ENCODE results near the gene CD52.
A peak's percentile ranks its signal among the peaks of the same experiment; 100 is the strongest.

The CD52 gene

DNA sequence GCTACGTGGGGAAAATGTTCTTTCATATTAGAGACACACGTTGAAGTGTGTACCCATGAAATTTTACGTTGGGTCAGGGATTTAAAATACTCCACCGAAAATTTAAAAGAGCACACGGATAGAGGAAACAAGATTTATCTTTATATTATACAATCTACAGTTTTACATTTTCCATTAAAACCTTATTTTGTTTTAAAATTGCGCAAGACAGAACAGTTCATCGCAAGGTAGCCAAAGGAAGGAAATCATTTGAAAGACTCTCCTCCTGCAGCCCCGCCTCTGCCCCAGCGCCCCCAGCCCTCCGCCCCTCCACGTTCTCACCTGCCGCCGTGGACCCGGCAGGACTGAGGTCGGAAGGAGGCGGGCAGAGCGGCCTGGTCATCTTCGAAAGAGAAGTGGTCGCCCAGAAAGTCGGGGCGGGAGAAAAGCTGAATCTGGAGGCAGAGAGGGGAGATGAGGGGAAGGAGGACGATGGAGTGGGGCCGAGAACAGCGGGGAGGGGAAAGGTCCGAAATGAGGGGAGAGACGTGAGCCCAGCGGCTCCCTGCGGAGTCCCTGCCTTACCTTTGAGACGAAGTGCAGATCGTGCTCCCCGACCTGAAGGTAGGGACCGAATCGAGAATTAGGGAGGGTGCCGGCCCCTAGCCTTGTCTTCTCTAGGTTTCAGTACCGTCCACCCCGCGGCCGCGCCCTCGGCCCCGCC is 18.2 kb downstream of the CD52 start:
- no peak for DNase-seq

DNA sequence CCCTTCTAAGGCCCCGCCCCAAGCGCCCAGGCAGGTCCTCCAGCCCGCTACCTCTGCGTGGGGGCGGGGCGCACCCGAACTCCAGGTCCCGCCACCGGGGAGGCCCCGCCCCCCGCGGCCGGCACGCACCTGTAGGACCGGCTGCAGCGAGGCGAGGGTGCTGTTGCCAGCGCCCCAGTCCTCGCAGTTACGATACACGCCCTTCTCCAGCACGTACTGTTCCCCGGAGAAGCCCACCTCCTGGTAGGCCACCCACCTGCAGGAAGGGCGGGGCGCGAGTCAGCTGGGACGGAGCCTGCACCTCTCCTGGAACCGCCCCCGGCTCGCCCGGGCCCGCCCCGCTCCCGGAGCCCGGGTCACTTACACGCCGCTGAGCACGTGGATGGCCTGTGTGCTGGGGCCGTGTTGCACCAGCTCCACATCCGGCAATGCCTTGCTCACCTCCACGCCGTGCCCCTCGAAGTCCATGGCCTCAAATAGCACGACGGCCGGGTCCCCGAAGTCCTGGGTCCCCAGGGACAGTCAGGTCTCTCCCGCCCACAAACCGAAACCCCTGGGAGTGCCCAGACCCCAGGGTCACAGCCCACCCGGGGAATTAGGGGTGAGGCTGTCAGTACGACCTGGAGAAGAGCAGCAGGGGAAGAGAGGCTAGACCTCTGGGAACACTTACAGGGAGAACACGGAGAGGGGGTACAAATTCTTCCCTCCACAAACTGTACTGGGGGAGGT is 18.9 kb downstream of the CD52 start:
- peak; percentile 91 for DNase-seq

DNA sequence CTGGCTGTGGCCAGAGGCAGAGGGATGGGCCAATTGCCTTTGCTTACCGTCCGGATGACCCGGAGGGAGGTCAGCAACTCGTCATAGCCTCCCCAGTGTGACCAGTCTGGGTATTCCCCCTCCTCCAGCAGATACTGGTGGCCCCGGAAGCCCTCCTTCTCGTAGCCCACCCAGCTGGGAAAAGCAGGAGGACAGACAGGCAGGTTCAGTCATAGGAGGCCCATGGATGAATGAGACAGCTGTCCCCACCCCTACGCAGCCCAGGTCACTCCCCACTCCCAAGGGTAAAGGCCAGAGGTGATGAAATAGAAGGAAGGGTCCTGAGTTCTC is 19.4 kb downstream of the CD52 start:
- DNase-seq: no peak

DNA sequence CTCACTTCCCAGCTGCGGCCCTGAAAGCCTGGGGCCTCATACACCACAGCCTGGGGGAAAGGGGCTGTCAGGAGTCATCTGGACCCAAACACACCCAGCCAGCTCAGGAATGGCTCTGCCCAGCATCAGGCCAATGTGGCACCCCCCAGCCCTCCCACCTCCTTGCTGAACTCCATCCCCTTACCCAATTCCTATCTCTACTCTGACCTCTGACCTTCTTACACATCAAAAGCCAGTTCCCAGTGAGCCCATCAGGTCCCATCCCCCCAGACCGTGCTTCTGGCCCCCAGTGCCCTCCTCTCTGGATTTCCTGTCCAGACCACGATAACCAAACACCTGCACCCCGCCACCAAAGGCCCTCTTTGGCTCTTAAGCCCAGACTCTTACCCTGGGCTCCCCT is 19.9 kb downstream of the CD52 start:
- no peak for DNase-seq

DNA sequence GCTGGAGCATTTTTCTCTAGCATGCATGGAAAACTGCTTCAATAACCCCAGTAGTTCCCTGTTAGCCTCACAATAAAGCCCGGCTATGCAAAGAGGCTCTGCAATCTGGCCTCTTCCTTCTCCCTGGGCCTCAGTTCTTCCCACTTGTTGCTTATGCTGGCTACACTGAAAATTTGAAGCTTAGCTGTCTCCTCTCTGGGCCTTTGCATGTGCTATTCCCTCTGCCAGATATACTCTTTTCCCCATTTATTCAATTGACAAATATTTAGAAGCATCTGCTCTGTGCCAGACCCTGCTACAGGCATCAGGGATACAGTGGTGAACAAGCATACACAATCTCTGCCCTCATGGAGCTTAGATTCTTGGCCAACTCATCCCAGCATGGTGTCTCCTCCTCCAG is 20.9 kb downstream of the CD52 start:
- DNase-seq: no peak

DNA sequence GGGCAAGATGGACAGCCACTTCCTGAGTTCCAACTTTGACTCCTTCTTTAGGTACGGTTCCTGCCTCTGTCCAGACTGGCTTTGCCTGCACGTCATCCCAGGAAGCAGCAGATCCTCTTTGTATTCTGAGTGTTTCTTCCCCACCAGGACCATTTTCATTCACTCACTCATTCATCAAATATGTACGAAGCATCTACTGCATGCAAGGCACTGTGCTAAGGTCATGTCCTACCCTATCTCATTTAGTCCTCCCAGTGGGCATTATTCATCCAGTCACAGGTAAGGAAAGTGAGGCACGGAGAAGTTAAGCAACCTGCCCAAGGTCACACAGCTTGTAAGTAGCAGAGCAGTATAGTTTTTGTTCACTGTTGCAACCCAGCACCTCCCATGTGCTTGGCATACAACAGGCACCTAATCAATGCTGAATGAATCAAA is 22.3 kb downstream of the CD52 start:
- DNase-seq: no peak

DNA sequence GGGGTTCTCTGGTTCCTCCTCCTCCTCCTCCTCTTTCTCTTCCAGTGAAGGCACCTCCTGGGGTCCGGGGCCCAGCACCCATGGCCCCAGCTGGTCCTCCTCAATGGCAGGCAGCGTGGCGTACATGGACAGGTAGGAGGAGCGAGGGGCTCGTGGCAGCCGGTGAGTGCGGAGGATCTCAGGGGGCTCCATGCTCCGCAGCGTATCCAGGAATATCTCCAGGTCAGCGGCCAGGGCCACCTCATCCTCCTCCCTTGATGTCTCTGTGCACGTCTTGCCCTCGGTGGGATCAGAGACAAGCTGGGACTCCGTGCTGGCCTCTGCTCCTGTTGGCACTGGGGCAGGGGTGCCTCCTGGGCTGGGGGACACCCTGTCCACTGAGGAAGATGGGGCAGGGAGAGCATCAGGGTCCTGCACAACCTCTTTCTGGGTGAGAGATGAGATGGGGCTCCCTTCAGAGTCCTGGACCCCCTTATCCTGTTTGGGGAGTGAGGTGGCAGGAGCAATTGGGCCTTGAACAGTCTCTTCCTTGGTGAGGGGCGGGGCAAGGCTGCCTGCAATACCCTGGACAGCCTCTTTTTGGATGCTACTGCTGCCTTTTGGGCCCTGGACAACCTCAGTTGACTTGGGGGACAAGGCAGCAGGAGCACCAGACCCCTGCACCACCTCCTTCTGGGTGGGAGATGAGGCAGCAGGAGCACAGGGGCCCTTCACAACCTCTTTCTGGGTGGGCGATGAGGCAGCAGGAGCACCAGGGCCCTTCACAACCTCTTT is 26.6 kb downstream of the CD52 start:
- DNase-seq: no peak

DNA sequence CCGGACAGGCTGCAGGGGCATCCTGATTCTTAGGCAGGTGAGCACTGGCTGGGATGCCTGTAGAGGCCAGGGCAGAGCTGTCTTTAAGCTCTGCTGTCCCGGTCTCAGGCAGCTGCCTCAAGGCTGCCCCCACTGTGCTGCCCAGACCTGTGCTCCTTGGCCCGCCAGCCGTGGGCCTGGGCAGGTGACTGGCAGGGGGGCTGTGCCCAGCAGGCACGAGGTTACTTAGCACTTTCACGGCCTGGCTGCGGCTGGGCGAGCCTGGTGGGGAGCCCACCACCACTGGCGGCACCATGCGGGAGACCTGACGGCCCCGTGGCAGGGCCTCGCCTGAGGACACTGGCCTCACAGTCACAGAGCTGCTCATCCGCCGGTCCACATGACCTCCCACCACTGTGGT is 28.0 kb downstream of the CD52 start:
- DNase-seq: no peak

DNA sequence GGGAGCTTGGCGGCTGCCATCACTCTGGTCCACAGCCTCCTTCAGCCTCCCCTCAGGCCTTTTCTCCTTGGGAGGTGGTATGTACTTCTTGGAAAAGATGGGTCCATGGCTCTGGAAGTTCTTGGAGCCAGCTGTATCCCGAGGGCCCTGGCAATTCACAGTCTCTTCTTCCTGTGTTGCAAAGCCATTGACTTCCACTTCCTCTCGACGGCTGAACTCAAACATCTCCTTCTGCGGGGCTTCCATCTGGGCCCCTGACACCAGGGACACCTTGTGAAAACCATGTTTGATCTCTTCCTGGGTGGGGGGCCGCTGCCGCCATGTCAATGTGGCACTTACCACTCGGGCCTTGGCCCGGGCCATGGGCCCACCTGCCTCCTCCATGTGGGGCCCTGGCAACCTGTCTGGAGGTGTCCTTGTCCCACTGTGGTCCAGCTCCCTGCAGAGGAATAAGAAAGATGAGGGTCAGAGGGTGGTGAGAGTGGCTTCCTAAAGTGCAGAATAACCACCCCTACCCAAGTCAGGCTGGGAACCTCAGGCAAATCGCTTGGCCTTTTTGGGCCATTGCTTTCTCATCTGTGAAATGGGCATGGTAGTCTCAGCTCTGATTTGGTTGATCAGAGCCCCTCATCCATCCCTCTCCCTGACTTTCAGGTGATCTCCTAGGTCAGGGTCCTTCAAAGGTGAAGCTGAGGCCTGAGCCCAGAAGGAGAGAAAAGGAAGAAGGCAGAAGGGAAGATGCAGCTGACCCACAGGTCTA is 28.7 kb downstream of the CD52 start:
- no peak for DNase-seq

DNA sequence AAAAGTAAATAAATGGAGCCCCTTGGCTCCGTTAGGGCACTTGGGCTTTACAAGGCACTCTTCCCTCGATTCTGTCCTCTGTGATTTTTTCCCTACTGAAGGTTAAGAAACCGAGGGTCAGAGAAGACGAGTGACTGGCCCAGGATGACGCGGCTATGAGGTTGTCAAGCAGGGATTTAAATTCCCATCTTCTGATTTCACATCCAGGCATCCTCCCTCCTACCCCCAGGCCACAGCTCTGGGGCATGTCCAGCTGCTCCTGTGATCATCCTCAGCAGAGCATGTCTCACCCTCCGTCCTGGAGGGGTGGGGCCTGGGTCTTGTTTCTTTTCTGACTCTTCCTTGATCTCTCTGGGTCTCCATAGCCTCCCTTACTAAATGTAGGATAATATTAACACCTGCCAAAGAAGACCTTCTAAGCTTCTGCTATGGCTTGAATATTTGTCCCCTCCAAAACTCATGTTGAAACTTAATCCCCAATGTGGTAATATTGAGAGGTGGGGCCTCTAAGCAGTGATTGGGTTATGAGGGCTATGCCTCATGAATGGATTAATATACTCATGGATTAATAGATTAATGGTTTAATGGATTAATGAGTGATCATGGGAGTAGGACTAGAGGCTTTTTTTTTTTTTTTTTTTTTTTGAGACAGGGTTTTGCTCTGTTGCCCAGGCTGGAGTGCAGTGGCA is 31.6 kb downstream of the CD52 start:
- DNase-seq: no peak

DNA sequence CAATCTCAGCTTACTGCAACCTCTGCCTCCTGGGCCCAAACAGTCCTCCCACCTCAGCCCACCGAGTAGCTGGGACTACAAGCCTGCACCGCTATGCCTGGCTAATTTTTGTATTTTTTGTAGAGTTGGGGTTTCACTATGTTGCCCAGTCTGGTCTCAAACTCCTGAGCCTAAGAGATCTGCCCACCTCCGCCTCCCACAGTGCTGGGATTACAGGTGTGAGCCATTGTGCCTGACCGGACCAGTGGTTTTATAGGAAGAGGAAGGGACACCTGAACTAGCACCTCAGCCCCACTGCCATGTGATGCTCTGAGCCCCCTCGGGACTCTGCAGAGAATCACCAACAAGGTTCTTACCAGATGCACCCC is 32.1 kb downstream of the CD52 start:
- DNase-seq: no peak

DNA sequence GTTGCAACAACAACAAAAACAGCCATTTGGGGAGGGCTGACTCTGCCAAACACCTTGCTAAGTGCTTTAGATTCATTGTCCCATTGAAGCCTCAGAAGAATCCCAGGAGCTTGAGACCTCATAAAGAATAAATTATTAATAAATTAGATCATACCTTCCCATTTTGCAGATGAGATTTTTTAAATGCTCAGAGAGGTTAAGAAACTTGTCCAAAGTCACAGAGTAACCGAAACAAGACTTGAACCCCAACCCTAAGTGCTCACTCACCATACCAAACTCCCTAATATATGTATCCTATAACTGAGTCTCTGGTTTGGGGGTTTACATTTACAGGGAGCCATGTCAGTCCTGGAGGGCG is 32.6 kb downstream of the CD52 start:
- no peak for DNase-seq

DNA sequence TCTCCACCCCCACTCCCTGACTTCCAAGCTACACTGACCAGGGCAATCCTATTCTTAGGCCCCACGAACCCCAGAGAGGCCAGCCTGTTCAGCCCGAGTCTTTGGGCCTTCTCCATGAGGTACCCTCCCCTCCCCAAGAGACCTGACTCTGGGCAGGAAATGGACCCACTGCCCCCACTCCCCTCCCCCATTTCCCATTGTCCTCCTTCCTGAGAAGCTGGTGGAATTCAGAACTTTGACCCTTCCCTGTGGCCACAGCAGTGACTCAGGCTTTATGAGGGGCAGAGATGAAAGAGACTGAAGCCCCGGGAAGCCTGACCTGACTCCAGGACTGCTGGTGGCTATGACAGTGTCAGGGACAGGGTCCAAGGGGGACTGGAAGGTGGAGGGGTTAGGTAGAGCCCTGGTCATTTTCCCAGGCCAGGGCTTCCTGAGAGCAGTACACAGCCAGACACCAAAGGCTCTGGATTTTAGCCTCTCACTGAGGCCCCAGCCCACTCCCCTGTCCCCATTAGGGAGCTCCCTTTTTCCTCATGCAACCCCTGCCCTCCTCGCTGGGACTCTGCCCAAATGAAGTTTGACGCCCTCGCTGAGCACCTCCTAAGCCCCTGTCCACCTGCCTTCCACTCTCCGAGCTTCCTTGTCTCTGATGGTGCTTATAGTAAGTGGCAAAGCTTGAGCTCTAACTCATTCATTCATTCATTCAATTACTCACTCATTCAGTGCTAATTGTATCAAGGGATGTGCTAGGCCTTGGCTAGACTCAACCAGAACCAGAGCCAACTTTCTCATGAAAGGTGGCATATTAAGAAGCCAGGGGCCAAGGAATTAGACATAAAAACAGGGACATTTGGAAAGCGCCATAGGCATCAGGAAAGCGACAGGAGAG is 33.2 kb downstream of the CD52 start:
- DNase-seq: no peak

DNA sequence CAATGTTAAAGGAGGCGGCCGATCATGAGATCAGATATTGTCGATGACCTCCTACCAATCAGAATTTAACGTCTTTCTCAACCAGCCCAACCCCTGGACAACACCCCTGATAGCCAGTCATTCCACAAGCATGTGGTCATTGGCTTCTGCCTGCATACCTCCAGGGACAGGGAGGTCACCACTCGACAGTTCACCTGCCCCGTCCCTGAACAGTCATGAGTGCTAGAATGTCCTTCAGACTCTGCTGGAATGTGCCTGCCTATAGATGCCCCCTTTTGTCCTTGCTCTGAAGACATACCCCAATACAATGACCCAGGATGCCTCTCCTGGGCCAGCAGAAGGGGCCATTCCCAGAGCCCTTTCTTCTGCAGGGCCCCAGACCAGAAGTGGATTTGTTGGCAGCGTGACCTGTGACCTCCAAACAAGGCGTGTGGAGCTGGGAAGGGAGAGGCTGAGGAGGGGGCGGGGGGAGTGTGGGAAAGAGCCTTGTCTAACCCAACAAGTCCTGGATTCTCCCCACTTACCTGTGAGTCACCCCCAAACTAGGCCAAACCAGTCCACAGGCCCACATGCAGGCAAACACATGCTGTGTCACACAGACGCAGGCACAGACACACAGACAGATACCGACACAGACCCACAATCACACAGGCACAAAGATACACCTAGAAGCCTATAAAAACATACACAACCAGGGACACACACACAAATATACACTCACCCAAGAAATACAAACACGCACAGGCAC is 34.0 kb downstream of the CD52 start:
- DNase-seq: no peak

DNA sequence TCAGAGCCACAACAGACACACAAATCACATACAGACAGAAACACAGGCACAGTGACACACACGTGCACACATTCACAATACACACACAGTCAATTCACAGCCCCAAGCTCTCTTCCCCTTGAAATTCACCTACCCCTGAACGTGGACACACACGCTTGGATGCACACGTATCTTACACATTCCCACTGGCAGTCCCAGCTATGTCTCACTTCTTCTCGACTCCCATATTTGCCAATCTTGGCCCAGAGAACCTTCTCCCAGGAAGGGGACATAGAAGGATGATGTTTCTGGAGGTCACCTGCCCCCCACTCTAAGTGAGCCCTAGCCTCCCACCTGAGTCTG is 34.6 kb downstream of the CD52 start:
- DNase-seq: no peak

DNA sequence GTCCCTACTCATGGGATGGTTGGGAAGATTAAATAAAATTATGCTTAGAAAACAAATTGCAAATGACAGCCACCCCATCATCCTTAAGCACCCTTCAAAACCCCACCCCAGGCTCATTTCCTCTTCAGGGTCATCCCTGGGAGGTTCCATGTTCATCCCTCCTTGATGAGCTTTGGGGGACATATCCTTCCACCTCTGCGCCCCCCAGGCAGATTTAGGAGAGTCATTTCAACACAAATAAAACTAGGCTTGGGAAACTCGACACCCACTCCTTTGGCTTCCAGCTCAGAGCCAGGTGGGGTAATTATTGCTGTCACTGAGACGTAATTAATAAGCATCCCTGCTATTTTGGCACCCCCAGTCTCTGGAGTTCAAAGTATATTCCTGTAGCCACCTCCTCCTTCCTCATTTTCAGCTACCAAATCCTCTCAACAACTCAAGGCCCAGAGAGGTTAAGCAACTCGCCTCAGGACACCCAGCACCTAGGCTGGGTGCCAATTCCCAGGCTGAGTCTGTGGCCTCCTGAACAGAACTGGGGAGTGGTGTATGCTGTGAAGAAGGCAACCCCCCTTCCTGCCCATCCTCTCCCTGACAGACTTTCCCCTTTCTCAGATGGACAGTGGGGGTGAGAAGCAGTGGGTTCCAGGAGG is 35.6 kb downstream of the CD52 start:
- no peak for DNase-seq

DNA sequence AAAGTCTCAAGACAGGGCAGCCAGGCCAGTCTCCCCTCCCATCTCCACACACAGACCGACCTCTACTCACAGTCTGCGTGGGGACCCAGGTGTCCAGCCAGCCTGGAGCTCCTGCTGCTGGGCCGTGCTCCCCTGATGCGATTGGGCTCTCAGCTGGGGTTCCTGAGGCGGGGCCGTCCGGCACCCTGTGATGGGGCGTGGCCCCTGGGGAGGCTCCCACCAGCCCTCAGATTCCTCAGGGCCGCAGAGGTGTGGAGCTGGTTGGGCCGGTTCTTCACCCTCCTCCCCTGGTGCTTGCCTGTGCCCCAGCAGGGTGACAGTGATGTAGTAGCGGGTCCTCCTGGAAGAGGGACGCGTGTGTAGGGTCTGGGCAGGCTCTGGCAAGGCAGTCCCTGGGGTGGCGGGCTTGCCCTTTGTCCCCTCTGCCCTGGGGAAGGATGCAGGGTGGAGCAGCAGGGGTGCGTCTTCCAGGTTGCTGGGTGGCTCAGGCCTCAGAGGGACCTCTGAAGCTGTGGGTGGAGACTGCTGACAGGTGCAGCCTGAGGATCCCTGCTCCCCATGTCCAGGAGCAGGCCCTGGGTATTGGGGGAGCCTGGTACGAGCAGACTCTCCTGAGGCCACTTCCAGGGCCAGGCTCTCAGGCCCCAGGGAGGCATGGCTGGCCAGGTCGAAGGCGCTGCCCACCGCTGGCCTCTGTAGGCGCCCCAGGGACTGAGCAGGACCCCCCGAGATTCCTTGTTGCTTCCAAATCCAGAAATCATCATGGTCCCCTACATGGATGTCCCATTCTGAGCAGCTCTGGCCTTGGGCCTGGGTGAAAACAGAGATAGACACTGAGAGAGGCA is 36.4 kb downstream of the CD52 start, which contains the start of gene CRYBG2:
TSS of gene CRYBG2 (minus strand) at position 155 of the 845 bp plus-strand sequence. CDS start 7,473 bp downstream, outside the sequence.
- DNase-seq: no peak

DNA sequence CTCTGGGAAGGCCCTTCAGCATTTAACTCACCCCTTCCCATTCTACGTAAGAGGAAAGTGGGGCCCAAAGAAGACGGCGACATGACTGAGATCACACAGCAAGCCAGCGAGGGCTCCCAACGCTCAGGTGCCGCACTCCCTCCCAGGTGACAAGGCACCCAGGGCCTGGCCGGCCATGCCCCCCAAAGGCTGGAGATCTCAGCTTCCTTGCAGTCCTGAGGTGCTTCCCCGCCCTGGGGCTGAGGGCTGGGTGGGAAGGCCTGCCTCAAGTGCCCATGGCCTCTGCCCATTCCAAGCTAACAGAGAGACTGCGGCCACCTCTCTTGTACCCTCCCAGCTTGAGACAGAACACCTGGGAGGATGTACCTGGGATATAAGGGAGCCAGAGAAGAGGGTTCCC is 37.2 kb downstream of the CD52 start:
- DNase-seq: no peak

DNA sequence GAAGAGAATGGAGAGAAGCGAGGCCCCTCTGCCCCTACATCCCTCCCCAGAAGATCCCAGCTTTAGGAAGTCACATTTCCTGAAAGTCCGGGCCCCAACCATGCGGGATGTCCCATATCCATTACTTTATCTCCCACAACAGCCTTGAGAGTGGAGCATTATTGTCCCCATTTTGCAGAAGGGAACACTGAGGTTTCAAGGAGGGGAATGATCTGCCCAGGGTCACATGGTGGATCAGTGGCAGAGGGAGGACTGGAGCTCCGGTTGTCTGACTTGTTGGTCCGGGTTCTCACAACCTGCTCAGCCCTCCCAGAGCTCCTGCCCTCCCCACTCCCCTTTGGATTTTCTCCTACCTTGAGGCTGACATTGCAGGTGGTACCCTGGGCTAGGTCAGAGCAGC is 38.3 kb downstream of the CD52 start:
- DNase-seq: no peak

All from NCI-H2107 (cell line).